ENCODE results near the gene SEMA4D. TPM values are rescaled to one million over a fixed set of nuclear protein-coding genes. Genes with fewer than 3 reads are reported as not detected.
"Not testable (repeated sequence)": the region's sequence is repeated elsewhere in the genome, so short reads cannot be mapped to it uniquely, and the experiment has no call there.

The SEMA4D gene
- total RNA-seq, 1 donor from 2014 or later: 79.7 TPM

DNA sequence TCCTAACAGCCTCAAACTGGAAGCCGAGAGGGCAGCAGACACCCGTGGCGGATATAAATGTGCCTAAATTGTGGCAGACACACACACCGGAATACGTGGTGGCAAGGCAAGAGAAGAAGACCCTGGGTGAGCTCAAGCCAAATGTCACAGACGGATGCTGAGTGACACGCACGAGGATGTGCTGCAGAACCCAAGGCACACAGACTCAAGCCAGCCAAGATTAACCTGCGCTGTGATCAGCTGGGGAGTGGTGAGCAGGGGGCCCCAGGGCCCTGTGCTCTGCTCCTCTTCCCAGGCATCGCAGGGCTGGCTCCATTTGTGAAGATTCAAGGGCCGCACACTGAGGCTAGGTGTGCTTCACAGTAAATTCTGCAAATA lies 16.4 kb downstream of the SEMA4D start:
- no peaks in the 10 kb centered on the region for H3K9me3 Mint-ChIP-seq
- H3K4me3 Mint-ChIP-seq: no peak overlapping the region
- H3K36me3 Mint-ChIP-seq (ENCODE audit: low read depth): peaks cover 30% of the 10 kb centered on the region
- DNase-seq (no peak), ATAC-seq (ENCODE audit: low read depth) (no peak)
- intact Hi-C loops (cut with micrococcal nuclease): no loop called here
- TF ChIP-seq, protein P1, sequence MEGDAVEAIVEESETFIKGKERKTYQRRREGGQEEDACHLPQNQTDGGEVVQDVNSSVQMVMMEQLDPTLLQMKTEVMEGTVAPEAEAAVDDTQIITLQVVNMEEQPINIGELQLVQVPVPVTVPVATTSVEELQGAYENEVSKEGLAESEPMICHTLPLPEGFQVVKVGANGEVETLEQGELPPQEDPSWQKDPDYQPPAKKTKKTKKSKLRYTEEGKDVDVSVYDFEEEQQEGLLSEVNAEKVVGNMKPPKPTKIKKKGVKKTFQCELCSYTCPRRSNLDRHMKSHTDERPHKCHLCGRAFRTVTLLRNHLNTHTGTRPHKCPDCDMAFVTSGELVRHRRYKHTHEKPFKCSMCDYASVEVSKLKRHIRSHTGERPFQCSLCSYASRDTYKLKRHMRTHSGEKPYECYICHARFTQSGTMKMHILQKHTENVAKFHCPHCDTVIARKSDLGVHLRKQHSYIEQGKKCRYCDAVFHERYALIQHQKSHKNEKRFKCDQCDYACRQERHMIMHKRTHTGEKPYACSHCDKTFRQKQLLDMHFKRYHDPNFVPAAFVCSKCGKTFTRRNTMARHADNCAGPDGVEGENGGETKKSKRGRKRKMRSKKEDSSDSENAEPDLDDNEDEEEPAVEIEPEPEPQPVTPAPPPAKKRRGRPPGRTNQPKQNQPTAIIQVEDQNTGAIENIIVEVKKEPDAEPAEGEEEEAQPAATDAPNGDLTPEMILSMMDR (IDR thresholded peaks at IDR 0.05): no peak
- CTCF ChIA-PET: no interaction called here
- POLR2A ChIA-PET: interaction anchor here (0.5 kb wide), 1 partner anchor 10 kb away, joined by 4 read pairs; no protein-coding TSS in a partner anchor
- no peaks in the 10 kb centered on the region for H3K27me3 Mint-ChIP-seq
- no peak overlapping the region for H3K27ac Mint-ChIP-seq
- peaks cover 84% of the 10 kb centered on the region for H3K4me1 Mint-ChIP-seq

DNA sequence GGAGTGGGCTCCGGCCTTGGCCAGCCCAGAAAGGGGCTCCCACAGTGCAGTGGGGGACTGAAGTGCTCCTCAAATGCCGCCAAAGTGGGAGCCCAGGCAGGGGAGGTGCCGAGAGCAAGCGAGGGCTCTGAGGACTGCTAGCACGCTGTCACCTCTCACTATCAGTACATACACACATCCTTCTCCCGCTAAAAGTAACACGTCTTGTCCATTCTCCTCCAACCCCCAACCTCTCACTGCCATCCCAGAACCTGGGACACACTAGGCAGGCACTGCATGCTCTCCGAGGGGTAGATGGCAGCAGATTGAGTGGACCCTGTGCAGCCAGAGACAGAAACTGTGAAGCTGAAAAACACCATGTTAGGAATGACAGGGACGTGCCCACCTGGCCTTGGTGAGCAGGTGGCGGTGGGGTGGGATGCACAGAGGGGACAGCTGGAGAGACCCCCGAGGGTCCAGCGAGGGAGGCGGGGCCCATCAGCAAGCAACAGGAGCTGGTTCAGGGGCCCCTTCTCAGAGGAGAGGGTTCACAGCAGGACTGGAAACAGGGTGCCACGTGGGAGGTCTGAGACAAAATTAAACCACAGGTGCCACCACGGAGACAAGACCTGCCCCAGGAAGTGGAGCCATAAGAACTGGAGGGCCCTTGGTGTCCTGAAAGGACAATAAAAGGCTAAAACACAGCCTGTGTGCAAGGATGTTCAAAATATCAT lies 16.9 kb downstream of the SEMA4D start:
- H3K9me3 Mint-ChIP-seq: no peaks in the 10 kb centered on the region
- H3K4me3 Mint-ChIP-seq: no peak overlapping the region
- H3K36me3 Mint-ChIP-seq (ENCODE audit: low read depth): peaks cover 27% of the 10 kb centered on the region
- ATAC-seq (ENCODE audit: low read depth): no peak
- DNase-seq: no peak
- CTCF ChIA-PET: no interaction called here
- intact Hi-C loops (cut with micrococcal nuclease): no loop called here
- H3K27ac Mint-ChIP-seq: no peak overlapping the region
- H3K4me1 Mint-ChIP-seq: peaks cover 86% of the 10 kb centered on the region
- H3K27me3 Mint-ChIP-seq: no peaks in the 10 kb centered on the region
- POLR2A ChIA-PET: no interaction called here
- TF ChIP-seq, protein P1 (IDR thresholded peaks at IDR 0.05): no peak

DNA sequence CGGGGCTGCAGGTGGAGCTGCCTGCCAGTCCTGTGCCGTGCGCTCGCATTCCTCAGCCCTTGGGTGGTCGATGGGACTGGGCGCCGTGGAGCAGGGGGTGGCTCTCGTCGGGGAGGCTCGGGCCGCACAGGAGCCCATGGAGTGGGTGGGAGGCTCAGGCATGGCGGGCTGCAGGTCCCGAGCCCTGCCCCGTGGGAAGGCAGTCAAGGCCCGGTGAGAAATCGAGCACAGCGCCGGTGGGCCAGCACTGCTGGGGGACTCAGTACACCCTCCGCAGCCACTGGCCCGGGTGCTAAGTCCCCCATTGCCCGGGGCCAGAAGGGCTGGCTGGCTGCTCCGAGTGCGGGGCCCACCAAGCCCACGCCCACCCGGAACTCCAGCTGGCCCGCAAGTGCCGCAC lies 17.5 kb downstream of the SEMA4D start:
- H3K27ac Mint-ChIP-seq; ATAC-seq (ENCODE audit: low read depth); H3K27me3 Mint-ChIP-seq; POLR2A ChIA-PET; intact Hi-C loops (cut with micrococcal nuclease); H3K4me3 Mint-ChIP-seq; CTCF ChIA-PET; DNase-seq; H3K9me3 Mint-ChIP-seq: not testable (repeated sequence)
- peaks cover 84% of the 10 kb centered on the region for H3K4me1 Mint-ChIP-seq
- H3K36me3 Mint-ChIP-seq (ENCODE audit: low read depth): peaks cover 23% of the 10 kb centered on the region

DNA sequence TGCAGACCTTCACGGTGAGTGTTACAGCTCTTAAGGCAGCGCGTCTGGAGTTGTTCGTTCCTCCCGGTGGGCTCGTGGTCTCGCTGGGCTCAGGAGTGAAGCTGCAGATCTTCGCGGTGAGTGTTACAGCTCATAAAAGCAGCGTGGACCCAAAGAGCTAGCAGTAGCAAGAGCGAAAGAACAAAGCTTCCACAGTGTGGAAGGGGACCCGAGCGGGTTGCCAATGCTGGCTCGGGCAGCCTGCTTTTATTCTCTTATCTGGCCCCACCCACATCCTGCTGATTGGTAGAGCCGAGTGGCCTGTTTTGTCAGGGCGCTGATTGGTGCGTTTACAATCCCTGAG lies 18.3 kb downstream of the SEMA4D start:
- DNase-seq; ATAC-seq (ENCODE audit: low read depth); CTCF ChIA-PET; intact Hi-C loops (cut with micrococcal nuclease); H3K27ac Mint-ChIP-seq; H3K27me3 Mint-ChIP-seq; H3K4me3 Mint-ChIP-seq; H3K9me3 Mint-ChIP-seq: not testable (repeated sequence)
- Mint-ChIP-seq H3K36me3 (ENCODE audit: low read depth) (peaks cover 23% of the 10 kb centered on the region), H3K4me1 (peaks cover 78% of the 10 kb centered on the region)
- POLR2A ChIA-PET: interaction anchor here (1.2 kb wide), 1 partner anchor 20 kb away, joined by 3 read pairs; no protein-coding TSS in a partner anchor

DNA sequence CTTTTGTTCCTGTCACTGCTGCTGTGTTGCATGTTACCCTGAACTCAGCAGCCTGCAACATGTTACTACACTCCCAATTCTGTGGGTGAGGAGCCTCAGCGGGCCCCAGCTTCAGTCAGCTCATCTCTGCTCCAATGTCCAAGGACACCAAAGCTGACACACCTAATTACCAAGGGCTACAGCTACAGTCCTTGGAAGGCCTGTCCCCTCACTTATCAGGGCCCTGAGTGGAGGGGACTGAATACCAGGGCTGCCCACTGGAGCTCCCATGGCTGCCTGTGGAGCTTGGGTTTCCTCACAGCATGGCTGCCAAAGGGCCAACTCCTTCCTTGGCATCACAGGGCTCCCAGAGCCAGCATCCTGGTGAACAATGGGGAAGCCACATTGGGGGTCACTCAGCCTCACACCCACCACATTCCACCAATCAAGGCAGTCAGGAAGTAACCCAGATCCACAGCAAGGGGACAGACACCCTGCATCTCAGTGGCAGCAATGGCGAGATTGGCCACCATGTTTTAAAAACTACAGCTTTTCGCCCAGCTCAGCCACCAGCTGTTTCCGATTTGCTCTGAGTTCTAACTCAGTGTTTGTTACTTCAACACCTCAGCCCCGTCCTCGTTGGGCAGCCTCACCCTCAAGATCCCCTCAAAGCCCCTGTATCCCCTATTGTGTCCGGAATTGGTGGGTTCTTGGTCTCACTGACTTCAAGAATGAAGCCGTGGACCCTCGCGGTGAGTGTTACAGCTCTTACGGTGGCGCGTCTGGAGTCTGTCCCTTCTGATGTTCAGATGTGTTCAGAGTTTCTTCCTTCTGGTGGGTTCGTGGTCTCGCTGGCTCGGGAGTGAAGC lies 18.9 kb downstream of the SEMA4D start:
- intact Hi-C loops (cut with micrococcal nuclease): no loop called here
- TF ChIP-seq, protein P1 (IDR thresholded peaks at IDR 0.05): no peak
- peaks cover 73% of the 10 kb centered on the region for H3K4me1 Mint-ChIP-seq
- H3K4me3 Mint-ChIP-seq: no peak overlapping the region
- H3K27ac Mint-ChIP-seq: no peak overlapping the region
- ChIA-PET CTCF (no interaction called here), POLR2A (interaction anchor here (0.6 to 1.2 kb wide), 2 partner anchors 9 to 20 kb away, joined by 3 read pairs; no protein-coding TSS in a partner anchor)
- ATAC-seq (ENCODE audit: low read depth): no peak
- DNase-seq: no peak
- H3K9me3 Mint-ChIP-seq: no peaks in the 10 kb centered on the region
- no peaks in the 10 kb centered on the region for H3K27me3 Mint-ChIP-seq
- H3K36me3 Mint-ChIP-seq (ENCODE audit: low read depth): peaks cover 27% of the 10 kb centered on the region

Data from activated B cell treated with CpG ODN at 0.5 μM for 24 hours (primary cell).